Activated T-helper 1 cell treated with Interleukin-2 at 50 U/mL for 16 hours (primary cell): ENCODE results near the gene E2F2.

Source experiments
- DNase-seq: peaks from one replicate; pipeline ENCODE4 v3.0.0-alpha.2; 2020; ENCODE audit warnings: low read depth

The E2F2 gene

DNA sequence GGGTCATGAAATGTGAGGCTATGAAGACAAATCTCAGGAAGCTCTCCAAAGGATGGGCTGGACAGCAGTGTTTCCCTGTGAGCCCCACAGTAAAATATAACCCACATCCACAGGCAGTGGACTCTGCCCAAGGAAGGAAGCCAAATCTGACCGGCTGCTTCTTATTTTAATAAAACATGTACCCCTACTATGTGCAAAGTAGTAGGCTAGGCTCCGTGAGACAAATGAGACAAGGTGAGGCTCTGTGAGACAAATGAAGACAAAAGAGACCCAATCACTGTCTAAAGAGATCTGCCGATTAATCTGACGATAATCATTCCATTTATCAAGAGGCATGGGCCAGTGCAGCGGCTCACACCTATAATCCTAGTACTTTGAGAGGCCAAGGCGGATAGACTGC lies 49.1 kb downstream of the E2F2 start:
- DNase-seq, result no peak

DNA sequence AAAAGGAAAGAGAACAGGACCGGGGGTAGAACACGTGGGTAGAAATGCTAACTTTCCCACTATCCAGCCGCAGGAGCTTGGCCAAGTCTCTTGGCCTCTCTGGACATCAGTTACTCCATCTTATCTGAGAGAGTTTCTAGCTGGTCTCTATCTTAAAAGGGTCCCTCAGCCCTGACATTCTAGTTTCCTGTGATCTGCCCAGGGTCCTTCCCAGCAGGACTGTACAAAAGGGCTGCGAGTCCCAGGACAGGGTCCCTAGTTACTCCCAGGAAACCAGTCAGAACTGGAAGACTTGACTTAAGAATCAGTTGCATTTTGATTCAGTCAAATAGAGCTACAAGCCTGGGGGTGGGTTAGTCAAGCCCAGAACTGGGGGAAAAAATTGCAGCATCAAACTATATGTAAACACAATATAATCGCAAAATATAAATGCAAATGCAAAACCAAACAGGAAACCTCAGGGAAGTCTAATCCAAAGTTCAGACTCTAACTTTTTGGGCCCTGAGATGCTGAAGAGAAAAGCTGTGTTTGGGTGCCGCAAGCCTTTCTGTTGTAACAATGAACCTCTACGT lies 49.9 kb downstream of the E2F2 start:
- no peak for DNase-seq

DNA sequence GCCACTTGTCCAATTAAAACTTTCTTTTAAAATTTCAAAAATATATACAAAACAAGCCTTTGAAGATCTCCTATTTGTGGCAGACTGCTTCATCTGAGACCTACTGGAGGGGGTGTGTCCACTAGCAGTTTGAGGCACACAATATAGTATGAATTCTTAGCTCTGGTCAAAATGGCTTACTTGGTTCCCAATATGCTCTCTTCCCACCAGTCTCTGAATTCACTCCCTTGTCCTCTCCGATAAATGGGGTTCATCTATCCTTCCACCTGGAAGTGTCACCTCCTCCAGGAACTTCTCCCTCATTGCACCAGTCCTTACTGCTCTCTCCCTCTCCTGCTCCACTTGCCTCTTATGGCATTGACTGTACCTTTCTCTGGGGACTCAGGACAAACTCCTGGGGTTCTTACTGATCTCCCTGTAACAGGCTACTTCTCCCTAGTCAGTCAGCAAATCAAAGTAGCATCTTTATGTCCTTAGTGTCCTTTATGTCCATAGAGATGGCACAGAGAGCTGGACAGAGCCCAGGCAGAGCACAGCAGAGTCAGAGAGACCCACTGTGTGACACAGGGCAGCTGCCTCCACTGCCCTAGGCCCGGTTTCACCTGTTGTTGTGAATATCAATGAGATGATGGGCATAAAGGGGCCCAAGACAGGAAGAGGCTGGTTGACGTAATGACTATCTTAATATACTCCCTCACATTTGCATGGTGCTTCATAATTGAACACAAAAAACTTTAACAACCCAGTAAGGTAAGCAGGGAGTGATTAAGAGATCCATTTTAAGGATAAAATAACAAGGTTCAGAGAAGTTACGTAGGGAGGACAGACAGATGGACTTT lies 50.6 kb downstream of the E2F2 start:
- no peak for DNase-seq

DNA sequence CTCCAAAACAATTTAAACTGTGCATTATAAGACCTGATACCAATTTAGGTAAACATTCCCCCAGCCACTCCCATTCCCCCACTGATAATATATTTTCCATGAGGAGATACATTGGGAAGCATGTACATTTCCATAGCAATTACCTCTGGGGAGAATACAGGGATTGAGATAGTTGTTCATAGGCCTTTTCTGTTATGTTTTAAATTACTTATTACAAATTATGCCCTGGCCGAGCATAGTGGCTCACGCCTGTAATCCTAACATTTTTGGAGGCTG lies 51.4 kb downstream of the E2F2 start:
- no peak for DNase-seq

DNA sequence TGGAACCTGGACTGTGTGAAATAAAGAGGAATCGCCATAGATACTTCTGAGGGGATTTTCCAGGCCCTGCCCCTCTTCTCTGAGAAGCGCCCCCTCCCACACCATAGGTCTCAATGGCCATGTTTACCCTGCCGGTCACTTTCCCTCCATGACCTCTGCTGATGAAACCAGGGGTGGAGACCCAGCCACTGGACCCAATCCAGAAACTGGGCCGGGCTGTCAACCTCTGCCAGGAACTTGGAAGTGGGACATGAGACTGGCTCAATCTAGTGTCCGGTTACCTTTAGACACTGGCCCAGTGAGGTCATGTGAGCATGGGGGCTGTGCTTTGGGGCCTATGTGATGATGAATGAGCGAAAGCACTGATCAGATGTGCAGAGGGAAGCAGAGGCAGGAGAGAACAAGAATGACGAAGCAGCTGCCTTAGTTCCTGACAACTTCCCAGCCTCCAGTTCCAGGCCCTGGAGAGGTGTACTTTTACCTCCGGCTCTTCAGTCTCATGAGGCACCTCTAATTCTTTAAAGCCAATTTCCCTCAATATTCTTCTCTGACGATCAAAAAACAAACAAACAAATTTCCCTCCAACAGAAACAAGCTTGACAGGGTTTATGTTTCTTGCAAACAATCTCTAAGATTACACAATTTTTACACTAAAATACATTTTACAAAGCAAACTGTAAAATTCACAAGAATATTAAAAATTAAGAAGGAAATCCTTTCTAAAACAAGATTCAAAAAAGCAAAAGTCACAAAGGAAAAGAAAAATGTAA lies 52.0 kb downstream of the E2F2 start:
- no peak for DNase-seq

DNA sequence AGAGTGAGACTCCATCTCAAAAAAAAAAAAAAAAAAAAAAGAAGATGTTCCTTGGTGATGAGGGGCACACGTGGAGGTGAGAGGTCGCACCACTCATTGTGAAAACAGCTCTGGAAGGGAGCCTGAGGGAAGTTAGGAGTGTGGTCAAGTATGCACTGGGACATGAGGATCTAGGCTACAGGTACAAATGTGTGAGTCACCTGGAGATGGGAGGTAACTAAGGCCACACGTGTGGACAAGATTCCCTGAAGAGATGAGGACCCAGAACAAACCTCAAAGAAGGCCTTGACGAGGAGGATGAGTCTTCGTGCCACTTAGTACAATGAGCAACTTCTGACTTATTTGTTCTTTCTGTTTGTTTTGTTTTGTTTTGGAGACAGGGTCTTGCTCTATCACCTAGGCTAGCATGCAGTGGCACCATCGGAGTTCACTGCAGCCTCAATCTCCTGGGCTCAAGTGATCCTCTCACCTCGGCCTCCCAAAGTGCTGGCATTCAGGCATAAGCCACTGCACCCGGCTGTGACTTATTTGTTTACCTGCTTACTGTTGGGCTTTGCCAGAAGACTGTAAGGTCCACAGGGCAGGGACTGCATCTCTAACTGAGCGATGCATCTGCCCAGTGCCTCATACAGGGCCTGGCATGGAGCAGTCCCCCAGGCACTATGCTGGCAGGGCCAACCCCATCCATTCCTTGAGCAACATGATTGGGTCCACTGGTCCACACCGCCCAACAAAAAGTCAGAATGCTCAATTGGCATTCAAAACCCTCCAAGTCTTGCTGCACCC lies 53.5 kb downstream of the E2F2 start:
- no peak for DNase-seq

DNA sequence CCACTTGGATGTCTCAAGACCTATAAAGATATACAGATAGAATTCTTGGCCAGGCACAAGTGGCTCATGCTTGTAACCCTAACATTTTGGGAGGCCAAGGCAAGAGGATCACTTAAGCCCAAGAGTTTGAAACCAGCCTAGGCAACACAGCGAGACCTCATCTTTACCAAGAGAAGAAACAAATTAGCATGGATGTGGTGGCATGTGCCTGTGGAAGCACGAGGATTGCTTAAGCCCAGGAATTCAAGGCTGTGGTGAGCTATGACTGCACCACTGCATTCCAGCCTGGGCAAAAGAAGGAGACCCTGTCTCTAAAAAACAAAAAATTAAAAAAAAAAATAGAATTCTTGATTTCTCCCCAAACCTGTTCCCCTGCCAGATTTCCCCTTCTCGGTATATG lies 55.4 kb downstream of the E2F2 start:
- no peak for DNase-seq

DNA sequence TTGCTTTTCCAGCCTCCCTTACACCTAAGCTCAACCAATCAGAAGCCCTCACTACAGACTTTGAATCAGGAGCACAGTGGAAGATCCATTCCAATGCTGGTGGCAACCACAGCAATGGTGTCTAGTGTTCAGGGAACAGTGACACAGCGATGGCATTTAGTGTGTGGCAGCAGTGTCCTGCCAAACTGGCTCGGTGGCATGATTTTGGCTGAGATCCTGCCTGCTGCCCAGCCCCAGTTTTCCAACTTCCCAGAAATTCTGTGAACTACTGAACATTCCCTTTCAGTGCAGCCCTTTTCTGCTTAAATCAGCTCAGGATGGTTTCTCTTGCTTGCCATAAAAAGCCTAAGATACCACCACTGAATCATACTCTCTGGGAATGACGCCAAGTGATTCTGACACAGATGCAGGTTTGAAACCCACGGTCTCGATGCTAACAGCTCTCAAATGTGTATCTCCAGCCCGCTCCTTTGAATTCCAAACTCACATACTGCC lies 55.9 kb downstream of the E2F2 start:
- DNase-seq, result no peak

DNA sequence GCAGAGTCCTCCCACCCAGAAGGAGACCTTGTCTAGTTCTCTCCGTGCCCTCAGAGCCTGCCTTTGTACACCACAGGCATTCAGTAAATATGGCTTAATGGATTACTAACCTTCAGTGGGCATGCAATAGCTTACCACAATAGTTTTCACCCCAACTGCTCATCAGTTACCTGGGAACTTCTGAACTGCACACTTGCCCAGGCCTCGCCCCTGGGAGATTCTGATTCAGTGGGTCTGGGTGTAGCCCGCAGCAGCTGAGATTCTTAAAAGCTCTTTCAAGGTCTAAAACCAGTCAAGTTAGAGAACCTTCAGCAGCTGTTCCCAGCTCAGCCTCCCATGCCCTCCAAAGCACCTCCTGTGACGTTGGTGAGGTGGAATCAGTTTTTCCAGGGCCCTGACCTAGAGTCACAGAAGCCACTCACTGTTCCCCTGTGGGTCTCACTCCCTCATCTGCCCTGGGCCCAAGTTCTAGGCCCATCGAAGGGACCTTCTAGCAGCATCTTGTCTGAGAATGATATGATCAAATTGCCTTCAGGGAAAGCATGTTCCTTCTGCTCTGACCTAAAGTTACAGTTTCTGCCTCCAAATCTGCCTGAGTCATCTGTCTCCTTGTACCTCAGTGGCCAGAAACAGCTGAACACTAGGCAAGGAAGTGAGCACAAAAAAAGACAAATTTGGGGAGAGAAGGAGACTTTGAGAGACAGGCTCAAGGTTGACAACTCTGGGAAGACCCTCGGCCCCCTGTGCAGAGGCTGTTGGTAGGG lies 57.8 kb downstream of the E2F2 start:
- DNase-seq, result no peak

DNA sequence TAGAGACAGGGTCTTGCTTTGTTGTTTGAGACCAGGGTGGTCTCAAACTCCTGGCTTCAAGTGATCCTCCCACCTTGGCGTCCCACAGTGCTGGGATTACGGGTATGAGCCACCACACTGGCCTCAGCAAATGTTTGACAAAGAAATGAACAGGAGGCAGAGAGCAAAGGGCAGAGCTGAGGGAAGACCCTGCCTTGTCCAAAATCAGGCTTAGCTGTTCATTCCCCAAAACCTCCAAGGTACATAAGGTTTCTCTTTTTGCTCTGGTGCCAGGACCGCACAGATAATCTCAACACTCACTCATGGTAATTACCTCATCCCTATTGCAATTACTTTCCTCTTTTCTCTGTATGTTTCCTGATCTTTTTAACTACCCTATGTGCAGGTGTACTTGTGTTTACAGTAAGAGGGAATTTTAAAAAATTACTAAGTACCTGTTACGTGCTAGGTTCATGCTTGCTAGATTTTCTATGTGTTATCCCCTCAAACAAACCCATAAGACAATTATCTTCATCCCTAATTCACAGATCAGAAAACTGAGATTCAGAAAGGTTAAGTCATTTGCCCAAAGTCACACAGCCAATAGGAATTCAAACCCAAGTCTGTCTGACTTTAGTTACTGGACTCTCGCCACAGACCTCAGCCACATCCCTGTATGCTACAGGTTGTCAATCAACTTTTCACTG lies 58.5 kb downstream of the E2F2 start:
- DNase-seq, result no peak

DNA sequence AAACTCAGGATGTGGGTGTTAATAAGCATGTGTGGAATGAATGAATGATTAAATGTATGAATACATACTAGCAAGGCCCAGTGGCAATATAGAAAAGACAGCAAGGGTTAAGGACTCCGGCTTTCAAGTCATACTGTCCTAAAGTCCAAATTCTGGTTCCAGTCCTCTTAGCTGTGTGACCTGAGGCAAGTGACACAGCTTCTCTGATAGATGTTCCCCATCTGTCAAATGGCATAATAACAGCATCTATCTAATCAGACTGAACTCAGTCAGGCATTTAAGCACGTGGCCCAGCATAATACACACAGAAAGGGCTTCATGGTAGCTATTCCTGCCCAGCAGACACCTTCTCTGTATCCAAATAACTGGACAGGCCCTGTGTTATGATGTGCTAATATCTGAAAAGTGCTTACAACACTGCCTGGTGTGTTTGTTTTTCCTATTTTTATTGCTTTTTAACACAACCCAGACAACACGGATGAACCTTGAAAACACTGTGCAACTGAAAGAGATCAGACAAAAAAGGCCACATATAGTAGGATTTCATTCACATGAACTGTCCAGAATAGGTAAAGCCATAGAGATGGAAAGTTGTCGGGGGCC lies 59.5 kb downstream of the E2F2 start:
- DNase-seq, result no peak

DNA sequence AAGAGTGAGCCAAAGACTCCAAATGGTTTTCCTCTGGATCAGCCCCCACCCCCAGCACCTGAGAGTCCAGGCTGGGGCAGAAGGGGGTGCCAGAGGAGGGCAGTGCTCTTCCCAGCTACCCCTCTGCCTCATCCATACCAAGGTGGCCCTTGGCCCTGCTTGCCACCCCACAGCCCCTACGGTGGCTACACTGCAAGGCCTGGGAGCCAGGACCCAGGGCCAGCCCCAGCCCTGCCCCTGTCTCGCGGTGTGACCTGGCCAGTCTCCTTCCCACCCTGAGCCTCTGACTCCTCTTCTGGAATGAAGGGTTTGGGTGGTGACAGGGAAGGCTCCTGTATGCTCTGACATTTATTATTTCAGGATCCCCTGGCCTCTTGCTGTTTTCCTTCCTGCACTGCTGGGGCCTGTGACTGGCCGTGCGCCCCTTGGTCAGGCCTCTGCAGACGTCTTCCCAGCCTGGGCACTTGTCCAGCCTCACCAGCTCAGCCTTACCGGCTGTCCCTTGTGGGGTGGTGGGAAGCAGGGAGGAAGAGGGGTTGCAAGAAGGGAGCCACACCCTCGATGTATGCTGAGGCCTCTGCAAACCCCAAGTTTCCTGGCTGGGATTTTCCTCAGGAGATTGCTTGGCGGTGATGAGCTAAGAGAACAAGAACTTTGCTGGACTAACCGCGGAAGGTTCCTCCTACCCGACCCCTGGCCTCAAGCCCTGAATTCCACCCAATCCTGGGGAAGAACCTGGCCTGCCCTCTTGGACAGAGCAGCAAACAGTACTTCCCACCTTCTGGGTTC lies 60.6 kb downstream of the E2F2 start:
- no peak for DNase-seq

DNA sequence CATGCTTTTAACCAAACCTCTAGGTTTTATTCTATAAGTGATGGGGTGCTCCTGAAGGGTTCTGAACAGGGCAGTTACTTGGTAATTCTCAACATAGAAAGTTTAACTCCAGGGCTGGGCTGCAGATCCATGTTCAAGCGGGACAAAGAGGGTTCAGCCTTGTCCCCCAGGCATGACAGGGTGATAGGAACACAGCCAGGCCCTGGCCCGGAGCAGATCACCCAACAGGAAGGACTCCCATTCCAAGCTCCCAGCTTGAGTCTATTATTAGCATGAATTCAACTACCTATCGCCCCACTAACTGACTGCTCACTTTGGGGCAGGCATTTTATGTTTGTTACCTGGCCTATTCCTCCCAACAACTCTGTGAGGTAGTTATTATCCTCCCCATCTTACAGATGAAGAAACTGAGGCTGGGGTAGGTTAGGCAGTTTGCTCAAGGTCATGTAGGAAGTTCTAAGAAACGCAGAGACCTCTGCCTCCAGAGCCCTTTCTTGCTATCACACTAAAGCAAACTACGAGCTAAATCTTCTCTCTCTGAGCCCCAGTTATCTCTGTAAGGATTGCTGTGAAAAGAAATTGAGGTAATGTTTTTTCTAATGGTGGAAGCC lies 61.6 kb downstream of the E2F2 start:
- DNase-seq, result no peak

DNA sequence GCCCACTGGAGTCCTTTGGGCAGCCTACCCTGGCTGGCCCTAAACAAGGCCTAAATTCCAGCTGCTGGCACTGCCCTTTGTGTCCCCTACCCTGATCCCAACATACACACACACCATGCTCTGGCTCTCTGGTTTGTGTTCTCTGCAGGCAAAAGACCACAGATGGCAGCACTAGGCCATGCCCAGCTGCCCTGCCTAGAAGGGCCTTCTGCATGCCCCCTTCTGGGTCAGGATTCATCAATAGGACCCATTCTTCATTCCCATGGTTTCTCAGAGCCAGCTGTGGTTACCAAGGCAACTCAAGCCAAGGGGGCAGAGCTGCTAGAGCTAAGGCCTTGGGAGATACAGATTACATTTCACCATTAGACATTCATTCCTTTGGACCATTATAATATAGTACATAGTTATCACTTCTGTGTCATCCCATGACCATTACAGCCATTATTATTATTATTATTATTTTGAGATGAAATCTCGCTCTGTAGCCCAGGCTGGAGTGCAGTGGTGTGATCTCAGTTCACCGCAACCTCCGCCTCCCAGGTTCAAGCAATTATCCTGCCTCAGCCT lies 64.5 kb downstream of the E2F2 start:
- no peak for DNase-seq

DNA sequence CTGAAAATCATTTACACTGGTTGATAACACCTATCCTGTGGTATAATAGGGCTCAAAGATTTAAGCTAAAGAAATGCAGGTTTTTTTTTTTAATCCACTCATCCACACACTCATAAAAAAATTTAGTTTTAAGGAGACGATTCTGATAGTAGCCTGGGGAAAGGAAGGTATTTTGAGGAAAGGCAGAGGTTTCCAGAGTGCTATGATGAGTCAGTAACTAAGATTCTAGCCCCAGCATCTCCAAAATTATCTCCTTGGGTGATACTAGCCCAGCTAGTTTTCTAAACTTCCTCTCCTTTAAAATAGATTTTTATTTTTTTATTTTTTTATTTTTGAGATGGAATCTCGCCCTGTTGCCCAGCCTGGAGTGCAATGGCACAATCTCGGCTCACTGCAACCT lies 67.7 kb downstream of the E2F2 start:
- no peak for DNase-seq

DNA sequence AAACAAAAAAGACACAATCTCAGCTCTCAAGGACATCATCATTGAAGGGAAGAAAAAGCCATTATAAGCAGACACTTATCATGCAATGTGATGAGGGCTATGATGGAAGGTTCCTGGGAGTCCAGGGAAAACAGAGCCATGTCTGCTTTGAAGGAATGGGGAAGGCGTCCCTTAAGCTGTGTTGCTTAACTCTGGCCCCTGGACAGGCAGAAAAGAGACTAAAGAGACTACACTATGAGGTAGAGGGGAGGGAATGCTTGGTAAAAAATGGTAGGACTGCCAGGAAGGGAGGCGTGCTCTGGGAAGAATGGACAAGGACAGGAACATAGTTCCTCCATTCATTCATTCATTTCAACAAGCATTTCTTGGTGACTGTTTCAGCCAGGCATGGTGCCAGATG lies 68.3 kb downstream of the E2F2 start:
- no peak for DNase-seq

DNA sequence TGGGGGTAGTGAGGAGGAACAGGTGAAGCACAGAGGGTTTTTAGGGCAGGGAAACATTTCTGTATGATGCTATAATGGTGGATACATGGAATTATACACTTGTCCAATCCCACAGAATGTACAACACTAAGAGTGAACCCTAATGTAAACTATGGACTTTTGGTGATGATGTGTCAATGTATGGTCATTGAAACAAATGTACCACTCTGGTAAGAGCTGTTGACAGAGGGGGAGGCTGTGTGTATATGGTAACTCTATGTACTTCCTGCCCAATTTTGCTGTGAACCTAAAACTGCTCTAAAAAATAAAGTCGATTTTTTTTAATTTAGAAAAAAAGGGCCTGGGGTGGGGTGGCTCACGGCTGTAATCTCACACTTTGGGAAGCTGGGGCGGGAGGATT lies 70.0 kb downstream of the E2F2 start:
- DNase-seq, result no peak

DNA sequence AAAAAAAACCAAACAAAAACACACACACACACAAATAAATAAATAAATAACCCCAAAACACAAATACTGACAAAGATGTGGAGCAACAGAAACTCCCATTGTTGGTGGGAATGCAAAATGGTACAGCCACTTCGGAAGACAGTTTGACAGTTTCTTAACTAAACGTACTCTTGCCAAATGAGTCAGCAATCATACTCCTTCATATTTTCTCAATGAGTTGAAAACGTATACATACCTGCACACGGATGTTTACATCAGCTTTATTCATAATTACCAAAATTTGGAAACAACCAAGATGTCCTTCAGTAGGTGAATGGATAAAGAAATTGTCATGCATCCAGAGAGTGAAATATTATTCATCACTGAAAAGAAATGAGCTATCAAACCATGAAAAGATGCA lies 70.5 kb downstream of the E2F2 start:
- DNase-seq, result no peak

DNA sequence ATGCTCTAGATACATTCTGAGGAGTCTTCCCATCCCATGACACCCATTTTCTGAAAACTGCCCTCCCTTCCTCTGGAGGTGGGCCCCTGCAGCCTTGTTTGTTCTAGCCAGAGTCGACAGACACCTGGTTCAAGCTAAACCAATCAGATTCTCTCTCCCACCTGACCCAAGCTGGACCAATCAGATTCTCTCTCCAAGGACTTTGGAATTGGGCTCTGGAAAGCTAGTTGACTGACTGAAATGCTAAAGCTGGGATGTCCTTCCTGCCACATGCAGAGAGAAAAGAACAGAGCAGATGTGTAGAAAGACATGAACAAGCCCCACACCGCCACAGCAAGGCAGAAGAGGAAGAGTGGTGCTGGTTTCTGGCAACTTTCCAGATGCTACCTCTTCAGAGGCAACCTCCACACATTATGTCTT lies 71.7 kb downstream of the E2F2 start:
- no peak for DNase-seq
